Stimulated activated naive CD8-positive, alpha-beta T cell treated with anti-CD3 and anti-CD28 coated beads, Interleukin-15, Interleukin-2, amounts not matched to agents 100 U/mL and 50 U/mL, for 24 hours (primary cell): ENCODE data around the gene SERPINE1.
A peak's percentile ranks its signal among the peaks of the same experiment; 100 is the strongest.

Experiments used
- ATAC-seq: fragments of 150-1000 bp; cut with Tn5 transposase; one replicate; pipeline ENCODE4 v1.10.0; 2021
- DNase-seq: peaks from one replicate; pipeline ENCODE4 v3.0.0; 2021

The SERPINE1 gene

DNA sequence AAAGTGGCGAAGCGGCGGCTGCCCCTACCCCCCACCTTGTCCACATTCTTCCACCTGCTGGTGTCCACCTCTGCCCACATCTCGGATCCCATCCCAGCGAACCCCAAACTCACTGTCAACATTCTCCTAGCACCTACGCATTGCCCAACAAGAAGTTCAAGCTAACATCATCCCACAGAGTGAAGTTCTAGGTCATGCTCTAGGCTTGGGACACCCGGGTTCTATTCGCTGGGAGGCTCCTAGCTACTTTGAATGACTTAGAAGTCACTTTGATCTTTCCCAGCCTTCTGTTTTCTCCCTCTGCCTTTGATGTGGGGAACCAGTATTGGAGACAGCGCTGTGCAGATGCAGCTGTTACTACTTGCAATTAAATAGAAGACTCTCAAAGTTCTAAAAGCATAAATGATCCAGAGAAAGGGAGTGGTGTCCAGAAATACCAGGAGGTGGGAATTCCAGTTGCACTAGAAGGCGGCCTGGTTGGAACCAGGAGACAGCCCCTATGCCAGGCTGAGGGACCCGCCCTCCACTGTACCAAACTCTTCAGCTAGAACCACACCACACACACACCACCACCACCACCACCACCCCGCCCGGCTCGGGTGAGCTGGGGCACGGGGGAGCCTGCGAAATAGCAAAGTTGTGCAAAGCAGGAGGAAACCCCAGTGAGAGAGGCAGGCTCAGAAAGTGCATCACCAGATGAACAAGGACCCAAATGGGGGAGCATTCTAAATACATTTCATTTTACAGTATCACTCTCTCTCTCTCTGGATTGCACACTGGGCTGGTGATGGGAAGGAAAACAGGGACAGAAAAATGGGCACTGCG lies 43.9 kb downstream of the SERPINE1 start:
- no peak for DNase-seq
- no peak for ATAC-seq

- ATAC-seq (no peak), DNase-seq (no peak)
Measured at GRCh38 chr7:101171442-101171837, 44.5 kb downstream of the SERPINE1 start.

DNA sequence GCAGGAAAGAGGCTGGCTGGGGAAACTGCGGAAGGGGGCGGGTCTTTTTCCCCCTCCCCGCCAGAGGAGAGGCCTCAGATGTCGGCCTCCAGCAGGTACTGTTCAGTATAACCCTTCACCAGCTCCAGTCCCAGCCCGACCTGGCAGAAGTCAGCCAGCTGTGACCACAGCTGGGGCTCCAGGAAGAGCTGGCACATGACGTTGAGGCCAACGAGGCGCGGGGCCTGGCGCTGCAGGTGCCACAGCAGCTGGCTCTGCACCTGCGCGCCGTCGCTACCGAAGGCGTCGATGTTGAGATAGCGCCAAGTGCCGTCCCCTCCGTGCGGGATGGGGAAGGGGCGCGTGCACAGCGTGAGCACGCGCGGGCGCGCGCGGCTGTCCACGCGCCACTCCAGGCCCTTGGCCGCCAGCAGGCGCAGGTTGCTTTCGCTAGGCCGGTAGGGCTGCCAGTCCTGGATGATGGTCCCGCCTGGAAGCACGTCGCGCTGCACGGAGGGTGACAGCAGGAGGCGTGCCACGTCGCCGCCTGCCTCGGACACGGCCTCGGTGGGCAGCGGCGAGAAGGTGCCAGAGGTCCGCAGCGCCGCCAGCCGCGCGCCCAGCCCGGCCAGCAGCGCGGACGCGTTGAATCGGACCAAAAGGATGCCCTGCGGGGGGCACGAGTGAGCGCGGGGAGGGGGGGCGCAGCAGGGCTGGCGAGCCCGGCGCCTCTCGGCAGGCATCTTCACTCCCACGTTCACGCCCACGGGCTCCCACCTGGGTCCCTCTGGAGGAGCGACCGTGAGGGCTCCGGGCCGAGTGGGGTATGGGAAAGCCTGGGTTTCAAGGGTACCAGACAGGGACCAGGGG lies 45.3 kb downstream of the SERPINE1 start:
- ATAC-seq (no peak), DNase-seq (no peak)

GRCh38 chr7:101172854-101173751 lies 46.2 kb downstream of the SERPINE1 start:
- no peak for ATAC-seq
- DNase-seq = no peak

DNA sequence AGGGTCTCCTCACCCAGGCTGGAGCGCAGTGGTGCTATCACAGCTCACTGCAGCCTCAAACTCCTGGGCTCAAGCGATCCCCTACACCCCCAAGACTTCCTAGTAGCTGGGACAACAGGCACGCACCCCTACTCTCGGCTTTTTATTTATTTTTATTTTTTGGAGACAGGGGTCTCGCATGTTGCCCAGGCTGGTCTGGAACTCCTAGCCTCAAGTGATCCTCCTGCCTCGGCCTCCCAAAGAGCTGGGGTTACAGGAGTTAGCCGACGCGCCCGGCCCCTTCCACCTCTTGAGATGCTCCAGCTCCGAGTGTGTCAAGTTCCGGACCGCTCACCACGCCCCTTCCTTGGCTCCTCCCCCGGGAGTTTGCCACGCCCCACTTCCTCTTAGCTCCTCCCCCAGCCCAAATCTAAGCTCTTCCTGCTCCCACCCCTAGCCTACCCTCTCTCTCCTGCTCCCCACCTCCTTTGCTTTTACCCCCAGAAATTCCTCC lies 46.9 kb downstream of the SERPINE1 start:
- peak; percentile 77 for DNase-seq
- peak; percentile 73 for ATAC-seq

DNA sequence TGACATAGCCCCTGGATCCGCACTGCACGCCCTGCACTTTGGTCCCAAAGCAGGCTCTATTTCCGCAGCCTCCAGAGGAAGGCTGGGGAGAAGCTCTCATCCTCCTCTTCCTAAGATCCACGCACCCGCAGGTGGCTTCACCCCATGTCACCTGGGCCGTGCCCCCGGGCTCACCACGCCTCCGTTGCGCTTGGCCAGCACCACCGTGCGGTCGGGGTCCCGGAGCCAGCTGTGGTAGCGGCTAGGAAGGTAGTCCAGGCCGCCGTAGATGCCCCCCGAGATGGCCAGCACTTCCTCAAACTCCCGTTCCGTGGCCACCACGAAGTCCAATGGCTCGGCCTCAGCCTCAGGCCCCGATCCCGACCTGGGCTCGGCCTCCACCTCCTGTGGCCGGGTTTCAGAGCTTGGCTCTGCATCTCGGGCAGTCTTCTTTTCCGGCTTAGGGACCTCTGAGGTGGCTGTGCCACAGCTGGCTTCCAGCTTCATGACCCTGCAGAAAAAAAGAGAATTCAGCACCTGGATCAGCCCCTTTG lies 47.5 kb downstream of the SERPINE1 start:
- ATAC-seq (no peak), DNase-seq (no peak)

DNA sequence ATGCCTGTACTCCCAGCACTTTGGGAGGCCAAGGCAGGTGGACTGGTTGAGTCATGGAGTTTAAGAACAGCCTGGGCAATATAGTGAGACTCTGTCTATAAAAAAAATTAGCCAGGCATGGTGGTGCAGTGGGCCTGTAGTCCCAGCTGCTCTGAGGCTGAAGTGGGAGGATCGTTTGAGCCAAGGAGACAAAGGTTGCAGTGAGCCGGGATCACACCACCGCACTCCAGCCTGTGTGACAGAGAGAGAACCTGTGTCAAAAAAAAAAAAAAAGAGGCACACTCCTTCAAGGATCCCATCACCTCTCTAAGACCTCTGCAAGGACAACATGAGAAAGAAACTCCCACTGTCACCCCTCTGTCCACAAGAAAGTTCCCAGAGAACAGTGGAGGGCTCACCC lies 48.8 kb downstream of the SERPINE1 start:
- ATAC-seq (no peak), DNase-seq (no peak)

GRCh38 chr7:101177644-101178043 lies 50.7 kb downstream of the SERPINE1 start:
- ATAC-seq (no peak), DNase-seq (no peak)

DNA sequence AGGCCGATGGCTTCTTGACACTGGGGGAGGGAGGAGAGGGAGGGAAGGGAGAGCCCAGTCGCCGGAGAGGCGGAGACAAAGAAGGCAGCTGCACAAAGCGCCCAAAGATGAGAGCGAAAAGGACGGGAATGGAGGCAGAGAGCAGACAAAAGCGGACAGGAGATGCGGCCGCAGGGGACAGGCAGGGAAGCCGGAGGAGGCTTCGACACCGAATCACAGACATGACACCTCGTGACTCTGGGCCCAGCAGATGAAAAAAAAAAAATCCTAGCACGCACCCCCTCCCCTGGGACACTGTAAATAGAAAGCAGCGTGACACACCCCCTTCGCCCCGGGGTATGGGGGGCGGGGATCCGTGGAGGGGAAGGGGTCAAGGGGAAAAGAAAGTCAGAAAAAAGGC lies 52.2 kb downstream of the SERPINE1 start:
- ATAC-seq = no peak
- DNase-seq = no peak

DNA sequence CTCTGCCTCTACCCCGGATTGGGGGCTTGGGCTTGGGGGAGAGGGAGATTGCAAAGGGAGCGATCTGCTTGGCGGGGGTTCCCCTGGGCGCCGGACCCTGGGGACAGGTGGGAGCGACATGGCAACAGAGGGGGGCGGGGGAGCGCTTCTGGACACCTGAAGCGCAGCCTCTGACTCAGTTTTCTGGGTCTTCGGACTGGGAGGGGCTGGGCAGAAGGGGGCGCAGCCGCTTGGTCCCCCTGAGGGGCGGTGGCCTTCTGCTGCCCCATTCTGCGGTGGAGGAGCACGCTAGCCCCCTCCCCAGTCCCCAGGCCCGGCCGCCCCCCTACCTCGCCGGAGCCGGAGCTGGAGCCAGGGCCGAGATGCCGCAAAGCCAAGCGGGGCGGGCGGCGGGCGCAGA lies 52.8 kb downstream of the SERPINE1 start:
- DNase-seq = no peak
- ATAC-seq = no peak

GRCh38 chr7:101180130-101180755 lies 53.3 kb downstream of the SERPINE1 start, which contains the start of gene NAT16:
Gene NAT16 (minus strand): TSS chr7:101180293. CDS start chr7:101174807, 5,486 bp downstream.
- DNase-seq (no peak), ATAC-seq (no peak)

DNA sequence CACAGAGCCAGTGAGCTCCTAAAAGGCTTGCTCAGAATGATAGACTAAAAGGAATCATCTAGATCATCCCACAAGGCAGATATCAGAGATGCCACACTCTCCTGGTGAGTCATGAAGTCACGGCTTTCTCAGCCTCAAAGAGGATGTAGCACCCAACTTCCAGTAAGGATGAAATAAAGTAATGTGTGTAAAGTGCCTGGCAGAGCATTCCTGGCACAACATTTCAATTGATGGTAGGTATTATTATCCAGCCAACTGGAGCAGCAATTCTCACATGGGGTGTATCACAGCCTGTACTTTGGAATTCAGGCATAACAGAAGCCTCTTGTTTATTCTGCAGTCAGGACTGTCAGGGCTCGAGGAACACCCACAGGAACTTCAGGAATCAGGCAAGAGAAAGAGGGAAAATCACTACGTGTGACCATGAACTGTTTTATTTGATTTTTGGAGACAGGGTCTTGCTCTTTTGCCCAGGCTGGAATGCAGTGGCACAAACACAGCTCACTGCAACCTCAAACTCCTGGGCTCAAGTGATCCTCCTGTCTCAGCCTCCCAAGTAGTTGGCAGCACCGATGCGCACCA lies 58.4 kb downstream of the SERPINE1 start:
- no peak for DNase-seq
- no peak for ATAC-seq

- ATAC-seq = no peak
- DNase-seq = no peak
Measured at GRCh38 chr7:101186194-101186593, 59.3 kb downstream of the SERPINE1 start.

- DNase-seq (no peak), ATAC-seq (no peak)
Measured at GRCh38 chr7:101186844-101187428, 60.0 kb downstream of the SERPINE1 start.
